ENCODE data around the gene HDAC10.

The HDAC10 gene

GRCh38 chr22:50270666-50271394 is 19.8 kb upstream of the HDAC10 start:
- DNase-seq (ENCODE audit: low read depth in 2 of 2, low spot score in 1 of 2), result peak in 1 of 2 donors; percentile 31

GRCh38 chr22:50269970-50270665 is 19.1 kb upstream of the HDAC10 start, which contains the start of gene MAPK11:
Gene MAPK11 (minus strand): TSS chr22:50270380. CDS start chr22:50270292, 88 bp downstream.
- peak; percentile 41 to 65 for DNase-seq (ENCODE audit: low read depth in 2 of 2, low spot score in 1 of 2)

- DNase-seq (ENCODE audit: low read depth in 2 of 2, low spot score in 1 of 2), result no peak
Measured at GRCh38 chr22:50269573-50269969, 18.5 kb upstream of the HDAC10 start.

- no peak for DNase-seq (ENCODE audit: low read depth in 2 of 2, low spot score in 1 of 2)
Measured at GRCh38 chr22:50268655-50269113, 17.6 kb upstream of the HDAC10 start.

GRCh38 chr22:50267591-50268390 is 16.7 kb upstream of the HDAC10 start:
- no peak for DNase-seq (ENCODE audit: low read depth in 2 of 2, low spot score in 1 of 2)

- no peak for DNase-seq (ENCODE audit: low read depth in 2 of 2, low spot score in 1 of 2)
Measured at GRCh38 chr22:50266994-50267393, 15.9 kb upstream of the HDAC10 start.

GRCh38 chr22:50264946-50265669 is 14.0 kb upstream of the HDAC10 start:
- no peak for DNase-seq (ENCODE audit: low read depth in 2 of 2, low spot score in 1 of 2)

GRCh38 chr22:50264104-50264745 is 13.2 kb upstream of the HDAC10 start:
- DNase-seq (ENCODE audit: low read depth in 2 of 2, low spot score in 1 of 2), result no peak

- DNase-seq (ENCODE audit: low read depth in 2 of 2, low spot score in 1 of 2), result no peak
Measured at GRCh38 chr22:50262973-50263617, 12.0 kb upstream of the HDAC10 start.

GRCh38 chr22:50262460-50262911 is 11.4 kb upstream of the HDAC10 start:
- DNase-seq (ENCODE audit: low read depth in 2 of 2, low spot score in 1 of 2), result no peak

- DNase-seq (ENCODE audit: low read depth in 2 of 2, low spot score in 1 of 2), result no peak
Measured at GRCh38 chr22:50261615-50262459, 10.8 kb upstream of the HDAC10 start, which contains the start of gene MAPK12. Gene MAPK12 (minus strand): TSS chr22:50261683. CDS start chr22:50261509, 174 bp downstream.

- no peak for DNase-seq (ENCODE audit: low read depth in 2 of 2, low spot score in 1 of 2)
Measured at GRCh38 chr22:50260801-50261614, 9.9 kb upstream of the HDAC10 start.

- no peak for DNase-seq (ENCODE audit: low read depth in 2 of 2, low spot score in 1 of 2)
Measured at GRCh38 chr22:50260434-50260800, 9.4 kb upstream of the HDAC10 start.

- DNase-seq (ENCODE audit: low read depth in 2 of 2, low spot score in 1 of 2), result no peak
Measured at GRCh38 chr22:50259302-50259701, 8.2 kb upstream of the HDAC10 start.

- DNase-seq (ENCODE audit: low read depth in 2 of 2, low spot score in 1 of 2), result no peak
Measured at GRCh38 chr22:50258361-50259292, 7.6 kb upstream of the HDAC10 start.

- DNase-seq (ENCODE audit: low read depth in 2 of 2, low spot score in 1 of 2), result no peak
Measured at GRCh38 chr22:50257451-50258360, 6.6 kb upstream of the HDAC10 start.

Data from stimulated activated CD8-positive, alpha-beta memory T cell treated with anti-CD3 and anti-CD28 coated beads, Interleukin-4, amount 100 ng/mL, for 4 hours (primary cell).